ENCODE data around the gene ADAP2.

- TF ChIP-seq POLR2A (IDR thresholded peaks at IDR 0.05) (peak in 1 of 2 donors; percentile 23), CTCF (IDR thresholded peaks at IDR 0.05 in 4 of 5, conservative IDR thresholded peaks at IDR 0.05 in 1 of 5) (no peak)
Observed at GRCh38 chr17:30906101-30906911, 15.4 kb upstream of the ADAP2 start, which contains the start of gene TEFM.
